GM18909 (cell line): ENCODE results near the gene C4orf51.
A peak's percentile ranks its signal among the peaks of the same experiment; 100 is the strongest.

Experiments
- ATAC-seq: cut with Tn5 transposase; IDR thresholded peaks from one replicate; pipeline ENCODE4 v1.9.1; 2021; ENCODE audit warnings: mild to moderate bottlenecking; ENCODE audit not compliant: unreplicated experiment, poor library complexity

C4orf51 gene

GRCh38 chr4:145703850-145704497 lies 24.0 kb downstream of the C4orf51 start:
- ATAC-seq, result no peak

GRCh38 chr4:145709336-145709735 lies 29.4 kb downstream of the C4orf51 start:
- no peak for ATAC-seq

DNA sequence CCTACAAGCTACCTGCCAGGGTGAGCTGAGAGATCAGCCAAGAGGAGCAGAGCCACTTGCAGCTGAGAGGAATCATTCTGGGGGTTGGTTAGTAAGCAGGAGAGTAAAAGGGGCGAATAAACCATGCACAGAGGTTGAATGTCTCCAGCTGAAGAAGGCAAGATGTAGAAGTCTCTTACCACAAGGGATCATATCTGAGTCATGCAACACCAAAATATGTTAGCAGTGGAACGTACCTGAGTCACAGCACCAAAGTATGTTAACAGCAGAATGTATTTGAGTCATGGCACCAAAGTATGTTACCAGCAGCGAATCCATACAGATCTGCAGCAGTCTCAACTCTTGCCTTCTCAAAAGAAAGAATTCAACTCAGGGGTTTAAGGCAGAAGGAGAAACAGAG lies 29.9 kb downstream of the C4orf51 start:
- no peak for ATAC-seq

DNA sequence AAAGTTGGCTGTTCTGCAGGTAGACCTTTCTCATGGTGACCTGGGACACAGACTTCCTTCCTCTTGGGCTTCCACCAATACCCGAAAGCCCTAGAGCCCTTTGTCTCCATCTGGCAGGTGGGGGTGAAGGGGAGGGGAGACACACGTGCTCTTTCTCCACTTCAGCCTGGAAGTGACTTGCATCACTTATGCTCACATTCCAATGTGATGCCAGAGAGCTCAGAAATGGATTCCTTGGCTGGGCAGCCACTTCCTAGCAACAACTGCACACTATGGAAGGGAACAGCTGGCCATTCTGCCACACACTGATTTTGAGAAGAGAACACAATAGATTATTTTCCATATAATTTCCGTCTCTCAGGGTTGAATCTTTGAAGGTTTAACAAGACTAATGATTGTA lies 36.3 kb downstream of the C4orf51 start:
- no peak for ATAC-seq

- no peak for ATAC-seq
Observed at GRCh38 chr4:145716661-145717200, 36.8 kb downstream of the C4orf51 start.

GRCh38 chr4:145719752-145720624 lies 40.0 kb downstream of the C4orf51 start:
- ATAC-seq, result peak; percentile 75

DNA sequence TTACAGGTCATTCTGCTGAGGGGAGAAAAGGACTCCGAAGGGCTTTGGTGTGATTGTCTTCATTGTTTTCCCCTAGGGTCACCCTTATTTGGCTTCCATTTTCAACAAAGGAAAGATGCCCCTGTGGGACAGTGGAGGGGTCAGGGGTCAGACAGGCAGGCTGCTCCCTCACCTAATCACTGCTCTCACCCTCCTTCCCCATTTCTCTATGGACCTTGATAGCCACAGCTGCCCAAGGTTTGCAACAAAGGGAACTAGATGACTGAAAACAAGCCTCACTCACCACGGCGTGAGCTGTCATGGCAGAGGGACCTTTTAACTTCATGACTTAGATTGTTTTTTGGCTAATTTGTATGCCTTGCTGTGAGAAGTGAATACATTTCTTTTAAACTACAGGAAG lies 40.7 kb downstream of the C4orf51 start:
- ATAC-seq, result peak; percentile 33

GRCh38 chr4:145722561-145722960 lies 42.6 kb downstream of the C4orf51 start:
- no peak for ATAC-seq

- no peak for ATAC-seq
Observed at GRCh38 chr4:145723336-145723735, 43.4 kb downstream of the C4orf51 start.

DNA sequence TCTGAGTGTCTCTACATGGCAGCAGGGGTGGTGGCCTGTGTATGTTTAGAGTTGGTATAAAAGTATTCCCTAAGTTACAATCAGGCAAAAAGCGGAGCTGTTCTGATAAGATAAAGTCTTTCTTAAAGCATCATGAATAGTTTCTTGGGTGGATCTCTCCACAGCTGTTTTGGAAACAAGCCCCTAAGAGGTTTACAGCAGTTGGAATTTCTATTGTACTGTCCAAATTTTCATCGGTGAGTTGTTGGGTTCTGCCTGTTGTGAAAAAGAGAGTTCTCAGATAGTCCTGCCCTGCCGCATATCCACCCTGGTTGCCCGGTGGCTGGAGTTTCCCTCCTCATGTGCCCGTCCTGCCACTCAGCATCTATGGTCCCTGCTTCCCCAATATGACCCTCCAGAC lies 50.1 kb downstream of the C4orf51 start:
- ATAC-seq, result no peak

GRCh38 chr4:145731028-145731427 lies 51.1 kb downstream of the C4orf51 start:
- no peak for ATAC-seq

DNA sequence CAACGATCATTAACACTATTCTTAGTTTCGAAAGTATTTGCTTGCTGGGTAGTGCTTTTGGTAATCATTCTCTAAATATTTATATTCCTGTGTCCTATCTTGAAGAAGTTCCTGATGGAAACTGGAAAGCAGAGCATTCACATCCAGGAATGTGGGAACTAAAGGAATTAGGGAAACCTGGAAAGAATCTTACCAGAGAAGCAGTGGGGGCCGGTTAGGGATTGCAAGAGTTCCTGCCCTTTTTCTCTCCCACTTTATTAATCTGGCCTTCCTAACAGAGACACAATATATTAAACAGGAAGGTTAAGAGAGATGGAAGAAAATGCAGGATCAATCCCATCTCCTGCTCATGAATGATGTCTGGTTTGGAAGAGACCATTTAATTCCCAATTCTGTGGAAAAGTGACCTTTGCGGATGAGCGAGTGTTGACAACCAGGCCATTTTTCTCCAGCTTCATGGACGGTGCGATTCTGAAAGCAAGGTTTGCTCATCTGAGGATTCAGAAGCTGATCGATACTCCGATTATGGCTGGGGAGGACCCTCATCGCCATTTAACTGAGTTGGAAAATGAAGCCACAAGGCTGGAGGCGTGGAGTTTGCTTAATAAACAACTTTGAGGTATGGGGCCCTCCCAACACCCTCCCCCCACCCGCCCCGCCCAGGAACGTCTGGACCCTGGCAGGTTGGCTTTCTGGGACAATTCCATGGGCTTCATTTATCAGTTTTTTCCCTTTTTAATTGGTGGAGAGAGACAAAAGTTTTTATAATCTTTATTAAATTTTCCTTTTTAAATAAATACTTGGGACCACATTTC lies 52.3 kb downstream of the C4orf51 start:
- ATAC-seq, result no peak

GRCh38 chr4:145732895-145733880 lies 53.2 kb downstream of the C4orf51 start:
- peak; percentile 92 for ATAC-seq

DNA sequence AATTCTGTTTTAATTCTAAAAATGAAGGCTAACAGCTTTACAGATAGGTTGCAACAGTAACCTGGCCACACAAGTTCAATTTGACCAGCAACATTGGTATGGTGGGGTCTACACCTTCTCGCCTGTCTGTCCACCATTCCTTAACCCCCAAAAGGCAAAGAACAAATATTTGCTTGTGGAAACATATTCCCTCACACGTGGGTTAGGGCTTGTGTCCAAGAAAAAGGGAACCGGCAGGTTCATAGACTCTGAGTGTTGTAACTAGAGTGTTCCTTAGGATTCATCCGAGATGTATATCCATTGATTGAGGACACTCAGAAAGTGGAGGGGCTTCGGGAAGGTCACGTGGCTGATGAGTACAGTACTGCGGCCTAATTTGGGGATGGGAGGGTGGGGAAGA lies 54.1 kb downstream of the C4orf51 start:
- no peak for ATAC-seq

DNA sequence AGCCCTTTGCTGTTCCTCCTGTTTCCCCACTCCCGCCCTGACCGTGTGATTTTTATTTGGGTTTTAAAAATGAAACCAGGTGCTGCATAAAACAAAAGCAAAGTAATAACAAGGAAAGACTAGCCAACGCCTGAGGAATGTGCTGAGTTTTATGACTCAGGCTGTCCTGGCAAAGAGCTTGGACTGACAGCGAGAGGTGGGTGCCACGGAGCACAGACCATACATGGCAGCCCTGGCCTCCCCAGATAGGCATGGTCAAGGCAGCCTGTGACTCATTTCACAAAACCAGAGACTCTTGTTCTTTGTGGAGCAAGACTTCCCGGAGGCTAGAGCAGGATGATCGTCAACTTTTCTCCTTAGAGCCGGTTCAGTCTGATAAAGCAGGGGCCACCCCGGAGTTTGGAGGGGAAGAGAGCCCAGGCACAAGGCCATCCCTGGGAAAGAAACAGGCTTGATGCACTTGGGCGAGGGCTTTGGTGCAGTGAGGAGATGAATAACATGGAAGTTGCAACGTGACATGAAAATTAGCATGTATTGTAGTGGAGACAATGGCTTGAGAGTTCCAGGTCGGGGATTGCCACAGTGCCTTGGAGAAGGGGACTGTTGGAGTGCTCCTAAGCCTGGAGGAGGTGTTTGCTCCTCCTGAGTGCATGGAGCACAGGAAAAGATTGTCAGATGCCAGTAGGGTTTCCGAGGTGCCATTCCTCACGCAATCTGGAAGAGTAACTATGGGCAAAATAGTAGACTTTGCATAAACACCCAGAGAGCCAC lies 54.8 kb downstream of the C4orf51 start:
- no peak for ATAC-seq

DNA sequence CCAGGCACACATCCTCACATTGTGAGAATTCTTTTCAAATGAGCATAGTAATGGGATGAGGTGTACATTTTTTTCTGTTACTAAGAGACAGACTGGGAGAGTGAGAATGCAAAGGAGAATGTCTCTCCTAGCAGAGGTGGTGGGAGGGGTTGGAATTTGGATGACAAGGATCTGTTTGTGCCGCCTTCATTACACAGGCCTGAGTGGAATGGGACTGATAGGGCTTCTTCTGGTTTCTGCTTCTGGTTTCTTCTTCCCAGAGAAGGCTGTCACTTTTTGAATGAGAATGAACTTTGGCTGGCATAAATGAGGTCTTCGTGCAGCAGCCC lies 55.4 kb downstream of the C4orf51 start:
- no peak for ATAC-seq

GRCh38 chr4:145735827-145736226 lies 55.9 kb downstream of the C4orf51 start:
- no peak for ATAC-seq

- no peak for ATAC-seq
Observed at GRCh38 chr4:145736241-145736831, 56.4 kb downstream of the C4orf51 start.

DNA sequence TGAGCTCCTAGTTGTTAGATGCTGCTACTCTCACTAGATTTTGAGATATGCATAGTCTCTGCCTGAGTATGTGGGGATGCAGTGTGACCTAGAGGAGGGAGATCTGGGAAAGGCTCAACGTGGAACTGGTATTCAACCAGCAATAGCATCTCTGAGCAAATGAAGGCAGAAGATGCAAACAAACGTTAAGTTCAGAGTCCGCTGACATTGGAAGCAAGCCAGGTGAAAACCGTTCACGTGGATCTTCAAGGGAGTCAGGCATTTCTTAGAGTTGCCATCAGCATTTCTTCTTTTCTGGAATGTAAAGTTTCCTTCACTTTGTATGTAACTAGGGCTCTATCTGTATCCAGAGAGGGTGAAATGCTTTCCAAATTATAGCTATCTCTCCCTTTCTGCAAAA lies 59.9 kb downstream of the C4orf51 start:
- ATAC-seq, result no peak
